OCI-LY1 (cell line): ENCODE results near the gene ERCC1.
"Not testable (repeated sequence)": the region's sequence is repeated elsewhere in the genome, so short reads cannot be mapped to it uniquely, and the experiment has no call there.

Experiments used
- CTCF ChIP-seq: fragments of 200-600 bp; sonication (generic), shearing (Covaris generic); IDR thresholded peaks from 2 replicates; pipeline ENCODE4 v1.5.1; 2017; ENCODE audit warnings: mild to moderate bottlenecking, antibody characterized with exemption, low read length, moderate library complexity, mixed read lengths
- EZH2 ChIP-seq: fragments of 200-600 bp; sonication (generic), shearing (Covaris generic); IDR thresholded peaks from 2 replicates; pipeline ENCODE4 v1.8.0; 2017; ENCODE audit warnings: borderline replicate concordance, mixed run types, mild to moderate bottlenecking, antibody characterized with exemption, low read length, moderate library complexity, mixed read lengths

GRCh38 chr19:45431008-45431407 lies 7.3 kb upstream of the ERCC1 start:
- not testable (repeated sequence) for TF ChIP-seq CTCF, EZH2
